IPS-NIHi11 (cell line): ENCODE data around the gene C3orf62.

ENCODE experiments used
- DNase-seq: peaks from one replicate; pipeline ENCODE4 v3.0.0; 2012; ENCODE audit warnings: mixed read lengths, low spot score

The C3orf62 gene

GRCh38 chr3:49276475-49277382 lies at the start of gene C3orf62:
Gene C3orf62, minus strand, starts transcription at chr3:49277232. Its CDS starts 360 bp downstream, at chr3:49276872.
- DNase-seq, result peak; percentile 90

GRCh38 chr3:49324768-49325167 lies 47.7 kb upstream of the C3orf62 start:
- no peak for DNase-seq

GRCh38 chr3:49316696-49317457 lies 39.8 kb upstream of the C3orf62 start:
- DNase-seq, result no peak

GRCh38 chr3:49313896-49314688 lies 37.1 kb upstream of the C3orf62 start:
- DNase-seq, result no peak

- no peak for DNase-seq
Observed at GRCh38 chr3:49311283-49311682, 34.3 kb upstream of the C3orf62 start.

- no peak for DNase-seq
Observed at GRCh38 chr3:49310677-49311076, 33.6 kb upstream of the C3orf62 start.

- no peak for DNase-seq
Observed at GRCh38 chr3:49305608-49306007, 28.6 kb upstream of the C3orf62 start.

GRCh38 chr3:49302613-49303012 lies 25.6 kb upstream of the C3orf62 start:
- no peak for DNase-seq

- no peak for DNase-seq
Observed at GRCh38 chr3:49300595-49300994, 23.6 kb upstream of the C3orf62 start.

GRCh38 chr3:49298511-49298910 lies 21.5 kb upstream of the C3orf62 start:
- DNase-seq, result no peak

- no peak for DNase-seq
Observed at GRCh38 chr3:49296781-49297411, 19.9 kb upstream of the C3orf62 start.

- DNase-seq, result peak; percentile 38
Observed at GRCh38 chr3:49295489-49296058, 18.5 kb upstream of the C3orf62 start.

- DNase-seq, result no peak
Observed at GRCh38 chr3:49294343-49294742, 17.3 kb upstream of the C3orf62 start.

- no peak for DNase-seq
Observed at GRCh38 chr3:49283997-49284396, 7.0 kb upstream of the C3orf62 start.

- DNase-seq, result no peak
Observed at GRCh38 chr3:49279376-49279775, 2.3 kb upstream of the C3orf62 start.

- DNase-seq, result no peak
Observed at GRCh38 chr3:49278548-49278947, 1.5 kb upstream of the C3orf62 start.

GRCh38 chr3:49277383-49277775 lies 347 bp upstream of the C3orf62 start:
- no peak for DNase-seq

GRCh38 chr3:49273825-49274532 lies 3.1 kb downstream of the C3orf62 start:
- DNase-seq, result no peak

- no peak for DNase-seq
Observed at GRCh38 chr3:49271047-49271446, 6.0 kb downstream of the C3orf62 start.

- DNase-seq, result no peak
Observed at GRCh38 chr3:49270156-49270500, 6.9 kb downstream of the C3orf62 start.
